HG02642 (cell line): ENCODE results near the gene PGBD5.

Experiments
- ATAC-seq: cut with Tn5 transposase; IDR thresholded peaks from one replicate; pipeline ENCODE4 v1.9.1; 2021; ENCODE audit warnings: mild to moderate bottlenecking; ENCODE audit not compliant: unreplicated experiment, poor library complexity

Gene PGBD5

GRCh38 chr1:230332061-230332460, 94.1 kb downstream of the PGBD5 start:
- ATAC-seq: no peak

- no peak for ATAC-seq
These were observed 96.0 kb downstream of the PGBD5 start for GRCh38 chr1:230330157-230330556.

GRCh38 chr1:230328342-230329015, 97.7 kb downstream of the PGBD5 start:
- no peak for ATAC-seq

GRCh38 chr1:230327892-230328284, 98.2 kb downstream of the PGBD5 start:
- no peak for ATAC-seq

GRCh38 chr1:230326971-230327891, 98.9 kb downstream of the PGBD5 start:
- ATAC-seq: no peak

GRCh38 chr1:230323686-230324085, 102.4 kb downstream of the PGBD5 start:
- ATAC-seq: no peak

GRCh38 chr1:230322967-230323547, 103.1 kb downstream of the PGBD5 start:
- no peak for ATAC-seq

- ATAC-seq: no peak
These were observed 103.7 kb downstream of the PGBD5 start for GRCh38 chr1:230322421-230322756.

- no peak for ATAC-seq
These were observed 104.3 kb downstream of the PGBD5 start for GRCh38 chr1:230321741-230322420.

GRCh38 chr1:230321341-230321740, 104.8 kb downstream of the PGBD5 start:
- no peak for ATAC-seq

- ATAC-seq: no peak
These were observed 105.3 kb downstream of the PGBD5 start for GRCh38 chr1:230320804-230321203.

GRCh38 chr1:230319014-230319747, 107.0 kb downstream of the PGBD5 start:
- no peak for ATAC-seq

GRCh38 chr1:230317823-230318819, 108.0 kb downstream of the PGBD5 start:
- no peak for ATAC-seq

GRCh38 chr1:230316864-230317745, 109.0 kb downstream of the PGBD5 start:
- no peak for ATAC-seq

- no peak for ATAC-seq
These were observed 111.0 kb downstream of the PGBD5 start for GRCh38 chr1:230315099-230315498.

GRCh38 chr1:230314142-230314470, 112.0 kb downstream of the PGBD5 start:
- no peak for ATAC-seq

- no peak for ATAC-seq
These were observed 112.5 kb downstream of the PGBD5 start for GRCh38 chr1:230313453-230314141.

GRCh38 chr1:230312676-230313075, 113.5 kb downstream of the PGBD5 start:
- no peak for ATAC-seq
